Fibroblast of the aortic adventitia (primary cell): ENCODE results near the gene ATG13. TPM values are rescaled to one million over a fixed set of nuclear protein-coding genes. Genes with fewer than 3 reads are reported as not detected.
A peak's percentile ranks its signal among the peaks of the same experiment; 100 is the strongest.

ENCODE experiments used
- DNase-seq: peaks from one replicate; pipeline ENCODE4 v3.0.0-alpha.2; 2010; ENCODE audit warnings: low read depth
- H3K4me3 ChIP-seq: 2 replicates; pipeline ENCODE4 v1.5.1; 2011; ENCODE audit warnings: low read depth, mild to moderate bottlenecking, control low read depth, low read length, moderate library complexity
- CTCF ChIP-seq: IDR thresholded peaks from 2 replicates; pipeline ENCODE4 v1.5.1; 2011; ENCODE audit warnings: mild to moderate bottlenecking, low read length, control low read depth, inconsistent platforms; ENCODE audit not compliant: insufficient read depth
- total RNA-seq: library from RNA; depleted of rRNA; stranded (reverse); fragments of >200 nt; gene quantifications from 2 replicates; pipeline ENCODE4 v1.2.3, GENCODE V29; 2012; ENCODE audit warnings: low replicate concordance

Gene ATG13
- total RNA-seq, 1 donor = 58.8 TPM

- no peak for DNase-seq
- H3K4me3 ChIP-seq = no peak overlapping the region
- no peak for TF ChIP-seq CTCF
These were observed 19.6 kb upstream of the ATG13 start for GRCh38 chr11:46597609-46598219.

- no peak for DNase-seq
- TF ChIP-seq CTCF = no peak
- H3K4me3 ChIP-seq = no peak overlapping the region
These were observed 17.8 kb upstream of the ATG13 start for GRCh38 chr11:46599340-46600193.

- no peak for TF ChIP-seq CTCF
- H3K4me3 ChIP-seq = no peak overlapping the region
- DNase-seq = peak; percentile 53
These were observed 17.0 kb upstream of the ATG13 start for GRCh38 chr11:46600194-46600960.

- no peak overlapping the region for H3K4me3 ChIP-seq
- peak; percentile 69 for DNase-seq
- no peak for TF ChIP-seq CTCF
These were observed 16.2 kb upstream of the ATG13 start for GRCh38 chr11:46601129-46601528.

DNA sequence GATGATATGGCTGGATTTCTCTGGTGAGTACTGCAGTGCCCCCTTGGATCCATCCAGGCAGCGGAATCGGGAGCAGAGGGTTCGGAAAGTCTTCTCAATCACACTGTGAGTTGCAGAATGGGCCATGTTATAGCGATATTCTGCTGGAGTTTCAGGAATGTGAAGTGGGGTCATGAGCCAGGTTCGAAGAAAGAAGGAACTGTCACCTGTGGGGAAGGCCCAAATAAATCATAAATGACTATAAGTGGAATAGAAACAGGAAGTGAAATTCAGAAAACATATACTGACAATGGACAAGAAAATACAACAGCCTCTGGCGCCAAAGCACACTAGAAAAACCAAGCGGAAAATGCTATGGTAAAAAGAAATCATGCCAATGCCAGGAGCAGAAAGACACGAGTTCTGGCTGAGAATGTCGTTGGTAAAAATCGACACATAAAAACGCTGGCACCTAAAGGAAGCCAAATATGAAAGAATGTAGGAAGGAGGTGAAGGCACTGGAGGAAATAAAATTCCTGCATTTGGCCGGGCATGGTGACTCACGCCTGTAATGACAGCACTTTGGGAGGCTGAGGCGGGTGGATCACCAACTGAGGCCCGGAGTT lies 13.5 kb upstream of the ATG13 start:
- DNase-seq = no peak
- no peak for TF ChIP-seq CTCF
- H3K4me3 ChIP-seq = no peak overlapping the region

DNA sequence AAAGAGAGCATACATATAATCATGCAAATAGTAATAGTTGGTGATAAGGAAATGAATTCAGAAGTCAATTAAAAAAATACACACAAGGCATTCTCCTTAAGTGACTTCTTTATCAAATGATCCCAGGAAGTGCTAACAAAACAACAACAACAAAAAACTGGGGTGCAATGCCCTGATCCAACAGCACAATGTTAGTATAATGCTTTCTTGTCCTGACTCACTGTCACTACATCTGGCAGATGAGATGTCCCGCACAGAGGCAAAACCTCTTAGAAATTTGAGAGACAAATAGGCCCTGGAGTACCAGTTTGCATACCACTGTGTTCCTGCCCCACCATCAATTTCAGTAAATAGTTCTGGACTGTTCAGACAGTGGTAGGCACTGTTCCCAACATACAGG lies 12.6 kb upstream of the ATG13 start:
- no peak for DNase-seq
- no peak overlapping the region for H3K4me3 ChIP-seq

More for the DNA sequence above, 12.6 kb upstream of the ATG13 start:
- TF ChIP-seq CTCF = no peak
